Left ventricle myocardium inferior (tissue), 1 donor: Measurements from ENCODE around the gene GMCL2. TPM values are rescaled to one million over a fixed set of nuclear protein-coding genes. Genes with fewer than 3 reads are reported as not detected.
A peak's percentile ranks its signal among the peaks of the same experiment; 100 is the strongest.
"Not testable (repeated sequence)": the region's sequence is repeated elsewhere in the genome, so short reads cannot be mapped to it uniquely, and the experiment has no call there.

ENCODE experiments used
- DNase-seq: peaks from one replicate; pipeline ENCODE4 v3.0.0-alpha.2; 2020
- H3K27ac ChIP-seq: fragments of 200-600 bp; replicated peaks from 2 replicates; pipeline ENCODE4 v1.8.0; 2021
- H3K27me3 ChIP-seq: fragments of 200-600 bp; 2 replicates; pipeline ENCODE4 v1.8.0; 2021; ENCODE audit warnings: low read depth
- H3K36me3 ChIP-seq: fragments of 200-600 bp; 2 replicates; pipeline ENCODE4 v1.8.0; 2021
- H3K4me1 ChIP-seq: fragments of 200-600 bp; 2 replicates; pipeline ENCODE4 v1.8.0; 2021
- H3K4me3 ChIP-seq: fragments of 200-600 bp; 2 replicates; pipeline ENCODE4 v1.8.0; 2021; ENCODE audit warnings: mild to moderate bottlenecking, moderate library complexity
- H3K9me3 ChIP-seq: fragments of 200-600 bp; replicated peaks from 2 replicates; pipeline ENCODE4 v1.8.0; 2021
- intact Hi-C: fragments of 100-400 bp; cut with micrococcal nuclease; formaldehyde crosslinking; loops from one replicate; pipeline ENCODE4 v1.11.0; 2022
- total RNA-seq: library from RNA; stranded (reverse); fragmentation: NEBNext Ultra II Directional; extraction: Animal tissue kit (Norgen Biotek cat#: 25700); gene quantifications from one replicate; pipeline ENCODE4 v1.2.1, GENCODE V29; 2021
- TF ChIP-seq, protein P1 (sequence below): fragments of 200-600 bp; IDR thresholded peaks from 2 replicates; pipeline ENCODE4 v1.8.0; 2021; ENCODE audit warnings: antibody characterized with exemption, mild to moderate bottlenecking, borderline replicate concordance
- donor health status: DM: no; HTN: yes; CAD: no; lungs with severe emphysema.

Gene GMCL2
- total RNA-seq, 1 donor from 2014 or later = not detected

DNA sequence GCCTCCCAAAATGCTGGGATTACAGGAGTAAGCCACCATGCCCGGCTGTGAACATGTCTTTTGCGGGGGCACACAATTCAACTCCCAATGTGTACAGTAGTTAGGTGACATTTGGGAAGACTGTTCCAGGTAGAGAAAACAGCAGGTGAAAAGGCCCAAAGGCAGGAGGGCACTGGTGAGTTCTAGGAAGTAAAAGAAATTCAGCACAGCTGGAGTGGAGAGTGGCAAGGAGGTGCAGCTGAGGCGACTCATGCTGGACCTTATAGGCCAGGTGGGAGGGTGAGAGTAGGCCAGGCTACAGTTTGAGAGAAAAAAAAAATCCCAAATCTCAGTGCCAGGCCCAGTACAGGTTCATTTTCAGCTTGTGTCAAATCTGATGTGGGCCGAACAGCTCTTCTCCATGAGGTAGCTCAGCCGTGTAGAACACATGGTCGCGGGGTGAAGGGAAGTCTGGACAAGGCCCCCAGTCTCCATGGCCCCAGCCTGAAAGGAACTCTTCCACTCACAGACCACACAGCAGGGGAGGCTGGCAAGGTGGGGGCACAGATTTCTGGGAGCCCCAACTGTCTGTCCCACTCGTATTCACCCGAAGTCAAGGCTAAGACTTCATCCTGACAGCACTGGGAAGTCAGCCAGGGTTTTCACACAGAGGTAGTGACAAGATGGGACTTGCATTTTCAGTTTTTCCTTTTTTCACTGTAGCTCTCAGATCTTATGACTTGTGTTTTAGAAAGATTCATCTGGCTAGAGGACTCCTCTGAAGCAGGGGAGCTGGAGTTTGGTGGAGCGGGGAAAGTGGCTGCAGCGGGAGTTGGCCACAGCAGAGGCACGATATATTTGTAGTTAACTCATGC lies 12.6 kb upstream of the GMCL2 start:
- Histone ChIP-seq H3K4me1 (peaks cover 10% of the 10 kb centered on the region), H3K36me3 (no peaks in the 10 kb centered on the region), H3K27ac (no peak overlapping the region), H3K27me3 (peaks cover 1% of the 10 kb centered on the region), H3K4me3 (no peak overlapping the region), H3K9me3 (no peaks in the 10 kb centered on the region)
- intact Hi-C loops = no loop called here
- TF ChIP-seq, protein P1, sequence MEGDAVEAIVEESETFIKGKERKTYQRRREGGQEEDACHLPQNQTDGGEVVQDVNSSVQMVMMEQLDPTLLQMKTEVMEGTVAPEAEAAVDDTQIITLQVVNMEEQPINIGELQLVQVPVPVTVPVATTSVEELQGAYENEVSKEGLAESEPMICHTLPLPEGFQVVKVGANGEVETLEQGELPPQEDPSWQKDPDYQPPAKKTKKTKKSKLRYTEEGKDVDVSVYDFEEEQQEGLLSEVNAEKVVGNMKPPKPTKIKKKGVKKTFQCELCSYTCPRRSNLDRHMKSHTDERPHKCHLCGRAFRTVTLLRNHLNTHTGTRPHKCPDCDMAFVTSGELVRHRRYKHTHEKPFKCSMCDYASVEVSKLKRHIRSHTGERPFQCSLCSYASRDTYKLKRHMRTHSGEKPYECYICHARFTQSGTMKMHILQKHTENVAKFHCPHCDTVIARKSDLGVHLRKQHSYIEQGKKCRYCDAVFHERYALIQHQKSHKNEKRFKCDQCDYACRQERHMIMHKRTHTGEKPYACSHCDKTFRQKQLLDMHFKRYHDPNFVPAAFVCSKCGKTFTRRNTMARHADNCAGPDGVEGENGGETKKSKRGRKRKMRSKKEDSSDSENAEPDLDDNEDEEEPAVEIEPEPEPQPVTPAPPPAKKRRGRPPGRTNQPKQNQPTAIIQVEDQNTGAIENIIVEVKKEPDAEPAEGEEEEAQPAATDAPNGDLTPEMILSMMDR = no peak
- no peak for DNase-seq

DNA sequence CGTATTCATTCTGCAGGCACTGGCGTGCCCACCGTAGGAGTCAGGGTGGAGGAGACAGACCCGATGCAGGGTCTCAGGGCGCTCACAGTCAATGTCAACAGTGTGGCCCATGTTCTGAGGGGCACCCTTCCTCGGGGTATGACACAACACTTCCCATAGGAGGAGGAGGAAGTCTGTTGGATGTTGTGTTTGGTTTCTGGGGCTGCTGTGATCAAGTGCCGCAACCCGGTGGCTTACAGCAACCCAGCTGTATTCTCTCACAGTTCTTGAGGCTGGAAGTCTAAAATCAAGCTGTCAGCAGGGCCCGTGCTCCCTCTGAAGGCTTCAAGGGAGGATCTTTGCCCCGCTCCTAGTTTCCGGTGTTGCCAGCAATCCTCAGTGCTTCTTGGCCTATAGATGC lies 11.5 kb upstream of the GMCL2 start:
- Histone ChIP-seq H3K4me3 (no peak overlapping the region), H3K9me3 (no peaks in the 10 kb centered on the region), H3K27ac (no peak overlapping the region), H3K36me3 (no peaks in the 10 kb centered on the region), H3K4me1 (peaks cover 3% of the 10 kb centered on the region), H3K27me3 (peaks cover 12% of the 10 kb centered on the region)
- DNase-seq = no peak
- TF ChIP-seq, protein P1 = no peak
- intact Hi-C loops = no loop called here

DNA sequence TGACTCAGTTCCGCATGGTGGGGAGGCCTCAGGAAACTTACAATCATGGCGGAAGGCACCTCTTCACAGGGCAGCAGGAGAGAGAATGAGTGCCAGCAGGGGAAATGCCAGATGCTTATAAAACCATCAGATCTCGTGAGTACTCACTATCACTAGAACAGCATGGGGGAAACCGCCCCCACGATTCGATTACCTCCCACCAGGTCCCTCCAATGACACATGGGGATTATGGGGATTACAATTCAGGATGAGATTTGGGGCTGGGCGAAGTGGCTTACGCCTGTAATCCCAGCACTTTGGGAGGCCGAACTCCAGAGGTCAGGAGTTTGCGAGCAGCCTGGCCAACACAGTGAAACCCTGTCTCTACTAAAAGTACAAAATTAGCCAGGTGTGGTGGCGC lies 11.0 kb upstream of the GMCL2 start:
- H3K36me3 ChIP-seq, H3K27ac ChIP-seq, H3K9me3 ChIP-seq, H3K4me3 ChIP-seq, intact Hi-C loops, H3K4me1 ChIP-seq, DNase-seq: not testable (repeated sequence)
- peaks cover 18% of the 10 kb centered on the region for H3K27me3 ChIP-seq

DNA sequence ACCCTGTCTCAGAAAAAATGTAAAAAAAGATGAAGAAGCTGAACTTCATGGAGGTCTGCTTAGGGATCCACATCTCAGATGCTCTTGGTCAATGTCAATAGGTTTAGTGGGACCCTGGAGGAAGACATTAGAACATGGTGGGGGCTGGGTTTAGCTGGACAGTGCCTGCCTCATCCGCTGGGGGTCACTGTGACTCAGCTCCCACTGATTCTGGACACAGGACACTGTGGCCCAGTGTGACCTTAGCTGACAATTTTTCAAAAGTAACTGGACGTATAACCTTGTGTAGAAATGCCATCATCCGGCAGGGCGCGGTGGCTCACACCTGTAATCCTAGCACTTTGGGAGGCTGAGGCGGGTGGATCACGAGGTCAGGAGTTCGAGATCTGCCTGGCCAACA lies 9.8 kb upstream of the GMCL2 start:
- H3K27ac ChIP-seq = no peak overlapping the region
- no peaks in the 10 kb centered on the region for H3K9me3 ChIP-seq
- TF ChIP-seq, protein P1 = peak; percentile 62
- intact Hi-C loops = no loop called here
- H3K27me3 ChIP-seq = peaks cover 26% of the 10 kb centered on the region
- no peaks in the 10 kb centered on the region for H3K36me3 ChIP-seq
- no peak for DNase-seq
- no peak overlapping the region for H3K4me3 ChIP-seq
- no peaks in the 10 kb centered on the region for H3K4me1 ChIP-seq

DNA sequence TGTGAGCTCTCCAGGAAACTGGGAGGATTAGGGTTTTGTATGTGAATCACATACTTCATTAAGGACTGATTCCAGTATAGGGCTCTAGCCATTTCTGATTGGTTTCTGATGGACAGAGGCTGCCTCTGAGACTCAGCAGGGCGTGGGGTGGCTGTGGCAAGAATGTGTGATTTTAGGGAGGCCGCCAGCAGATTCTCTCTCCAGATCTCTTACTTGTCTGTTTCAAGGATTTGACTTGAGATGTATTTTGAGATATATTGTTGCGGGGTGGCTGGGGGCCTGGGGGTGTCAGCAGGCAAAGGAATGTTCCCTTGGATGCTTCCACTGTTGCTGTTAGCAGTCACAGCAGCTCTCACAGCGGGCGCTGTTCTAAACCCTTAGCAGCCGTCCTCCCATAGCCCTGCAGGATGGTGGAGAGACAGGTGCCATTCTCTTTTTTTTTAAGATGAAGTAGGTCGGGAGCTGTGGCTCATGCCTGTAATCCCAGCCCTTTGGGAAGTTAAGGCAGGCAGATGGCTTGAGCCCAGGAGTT lies 9.2 kb upstream of the GMCL2 start:
- no peak for DNase-seq
- H3K27ac ChIP-seq = no peak overlapping the region
- H3K4me1 ChIP-seq = no peaks in the 10 kb centered on the region
- H3K27me3 ChIP-seq = peaks cover 31% of the 10 kb centered on the region
- no peaks in the 10 kb centered on the region for H3K36me3 ChIP-seq
- H3K9me3 ChIP-seq = no peaks in the 10 kb centered on the region
- intact Hi-C loops = no loop called here
- TF ChIP-seq, protein P1 = no peak
- H3K4me3 ChIP-seq = no peak overlapping the region

DNA sequence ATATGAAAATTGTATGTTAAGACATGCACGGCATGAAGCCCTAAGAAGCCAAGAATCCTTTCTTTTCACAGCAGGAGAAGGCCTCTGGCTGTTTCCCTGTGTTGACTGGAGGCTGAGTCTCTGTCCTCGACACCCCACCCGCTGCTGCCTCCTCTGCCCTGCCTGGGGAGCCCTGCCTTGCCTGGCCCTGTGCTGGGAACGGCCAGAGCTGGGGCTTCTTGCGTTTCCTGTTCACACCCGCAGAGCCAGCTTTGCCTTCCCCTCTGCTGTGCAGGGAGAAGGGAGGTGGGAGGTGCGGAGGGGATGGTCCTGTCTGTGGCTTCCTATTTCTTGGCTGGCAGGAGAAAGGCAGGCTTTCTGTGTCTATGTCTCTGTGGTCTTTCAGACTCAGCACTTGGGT lies 6.9 kb upstream of the GMCL2 start:
- H3K27ac ChIP-seq = no peak overlapping the region
- no peaks in the 10 kb centered on the region for H3K36me3 ChIP-seq
- no peaks in the 10 kb centered on the region for H3K9me3 ChIP-seq
- TF ChIP-seq, protein P1 = no peak
- peaks cover 48% of the 10 kb centered on the region for H3K27me3 ChIP-seq
- DNase-seq = no peak
- no peak overlapping the region for H3K4me3 ChIP-seq
- intact Hi-C loops = no loop called here
- no peaks in the 10 kb centered on the region for H3K4me1 ChIP-seq
